ENCODE data around the gene GLRB. TPM values are rescaled to one million over a fixed set of nuclear protein-coding genes. Genes with fewer than 3 reads are reported as not detected.
"Not testable (repeated sequence)": the region's sequence is repeated elsewhere in the genome, so short reads cannot be mapped to it uniquely, and the experiment has no call there.

The GLRB gene
- total and polyA plus RNA-seq, 2 donors (not counting 1 experiment from before 2014, with no cell fraction given), result not detected

DNA sequence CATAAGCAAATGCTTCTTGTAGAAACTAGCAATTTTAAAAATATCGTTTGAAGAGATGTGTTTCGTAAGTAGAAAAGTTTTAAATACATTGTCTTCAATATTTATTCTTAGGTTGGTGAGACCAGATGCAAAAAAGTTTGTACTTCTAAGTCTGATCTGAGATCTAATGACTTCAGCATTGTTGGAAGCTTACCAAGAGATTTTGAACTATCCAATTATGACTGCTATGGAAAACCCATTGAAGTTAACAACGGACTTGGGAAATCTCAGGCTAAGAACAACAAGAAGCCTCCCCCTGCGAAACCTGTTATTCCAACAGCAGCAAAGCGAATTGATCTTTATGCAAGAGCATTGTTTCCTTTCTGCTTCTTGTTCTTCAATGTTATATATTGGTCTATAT, 94.4 kb downstream of the GLRB start:
- H3K36me3 ChIP-seq (replicated peaks in 1 of 2; ENCODE audit: control extremely low read depth in 1 of 2, control insufficient read depth in 1 of 2, extremely low read depth in 1 of 2, insufficient read depth in 2 of 2, low read length in 1 of 2), result no peaks in the 10 kb centered on the region
- intact Hi-C loops (cut with micrococcal nuclease), result no loop called here
- no peaks in the 10 kb centered on the region for H3K79me2 ChIP-seq (ENCODE audit: control insufficient read depth, insufficient read depth, low read length)
- H3K4me3 ChIP-seq (ENCODE audit: control extremely low read depth in 1 of 5, extremely low read depth in 1 of 5, insufficient read depth in 1 of 5, low read depth in 2 of 5, low read length in 4 of 5), result no peak overlapping the region
- H3K9ac ChIP-seq (ENCODE audit: low read length), result no peak overlapping the region
- no peak overlapping the region for H3K4me3 Mint-ChIP-seq
- TF ChIP-seq CTCF (IDR thresholded peaks at IDR 0.05), result no peak
- H3K9me3 Mint-ChIP-seq (ENCODE audit: insufficient read depth), result peaks cover 2% of the 10 kb centered on the region
- no peak overlapping the region for H3K27ac ChIP-seq (ENCODE audit: low read length in 2 of 2)
- no peaks in the 10 kb centered on the region for H3K9me3 ChIP-seq (ENCODE audit: control extremely low read depth in 1 of 3, control insufficient read depth in 2 of 3, insufficient read depth in 1 of 3, low read length in 2 of 3)
- H3K4me1 ChIP-seq (ENCODE audit: control insufficient read depth in 2 of 2, insufficient read depth in 2 of 2, low read length in 2 of 2), result no peaks in the 10 kb centered on the region
- no peaks in the 10 kb centered on the region for H3K27me3 ChIP-seq (replicated peaks in 1 of 4; ENCODE audit: control extremely low read depth in 1 of 4, control insufficient read depth in 3 of 4, insufficient read depth in 4 of 4, low read length in 3 of 4)
- WGBS (ENCODE audit: insufficient coverage), result no CpG with 5 or more reads among the region's 5 CpGs
- POLR2A ChIA-PET, result no interaction called here
- DNase-seq (no peak), ATAC-seq (ENCODE audit: low read depth) (no peak)
- no peaks in the 10 kb centered on the region for H3K27me3 Mint-ChIP-seq
- CTCF ChIA-PET, result no interaction called here
- no peak overlapping the region for H3K4me2 ChIP-seq (replicated peaks; ENCODE audit: low read depth, low read length, poor library complexity, severe bottlenecking)
- H4K20me1 ChIP-seq (ENCODE audit: control insufficient read depth, insufficient read depth, low read length, poor library complexity, severe bottlenecking), result no peaks in the 10 kb centered on the region
- no peak overlapping the region for H3K27ac Mint-ChIP-seq
- H3K4me1 Mint-ChIP-seq, result no peaks in the 10 kb centered on the region
- no peak overlapping the region for H2AFZ ChIP-seq (ENCODE audit: insufficient read depth, low read depth, low read length, poor library complexity, severe bottlenecking)

DNA sequence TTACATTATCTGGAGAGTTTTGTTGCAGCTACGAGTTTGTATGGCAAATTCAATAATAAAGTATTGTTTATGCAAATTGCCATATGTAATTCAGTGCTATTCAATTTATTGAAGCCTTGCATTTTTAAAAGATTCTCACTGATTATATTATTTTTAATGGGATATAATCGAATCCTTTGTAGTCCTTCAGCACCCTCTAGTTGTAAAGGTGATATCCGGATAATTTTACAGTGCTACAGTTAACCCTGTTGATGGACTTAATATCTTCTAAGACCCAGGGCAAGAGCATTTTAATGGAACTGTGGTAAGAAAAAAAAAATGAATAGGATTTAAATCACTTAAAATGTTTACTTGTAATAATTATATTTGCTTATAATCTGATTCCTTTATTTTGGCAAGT, 96.1 kb downstream of the GLRB start:
- Mint-ChIP-seq H3K27ac (no peak overlapping the region), H3K27me3 (no peaks in the 10 kb centered on the region), H3K4me1 (no peaks in the 10 kb centered on the region), H3K9me3 (ENCODE audit: insufficient read depth) (peaks cover 2% of the 10 kb centered on the region), H3K4me3 (no peak overlapping the region)
- Histone ChIP-seq H3K27me3 (replicated peaks in 1 of 4; ENCODE audit: control extremely low read depth in 1 of 4, control insufficient read depth in 3 of 4, insufficient read depth in 4 of 4, low read length in 3 of 4) (no peaks in the 10 kb centered on the region), H3K79me2 (ENCODE audit: control insufficient read depth, insufficient read depth, low read length) (no peaks in the 10 kb centered on the region), H3K36me3 (replicated peaks in 1 of 2; ENCODE audit: control extremely low read depth in 1 of 2, control insufficient read depth in 1 of 2, extremely low read depth in 1 of 2, insufficient read depth in 2 of 2, low read length in 1 of 2) (no peaks in the 10 kb centered on the region), H2AFZ (ENCODE audit: insufficient read depth, low read depth, low read length, poor library complexity, severe bottlenecking) (no peak overlapping the region), H3K9me3 (ENCODE audit: control extremely low read depth in 1 of 3, control insufficient read depth in 2 of 3, insufficient read depth in 1 of 3, low read length in 2 of 3) (no peaks in the 10 kb centered on the region), H4K20me1 (ENCODE audit: control insufficient read depth, insufficient read depth, low read length, poor library complexity, severe bottlenecking) (no peaks in the 10 kb centered on the region), H3K4me3 (ENCODE audit: control extremely low read depth in 1 of 5, extremely low read depth in 1 of 5, insufficient read depth in 1 of 5, low read depth in 2 of 5, low read length in 4 of 5) (no peak overlapping the region), H3K9ac (ENCODE audit: low read length) (no peak overlapping the region), H3K4me1 (ENCODE audit: control insufficient read depth in 2 of 2, insufficient read depth in 2 of 2, low read length in 2 of 2) (no peaks in the 10 kb centered on the region), H3K27ac (ENCODE audit: low read length in 2 of 2) (no peak overlapping the region), H3K4me2 (replicated peaks; ENCODE audit: low read depth, low read length, poor library complexity, severe bottlenecking) (no peak overlapping the region)
- WGBS (ENCODE audit: insufficient coverage), result no CpG with 5 or more reads among the region's 3 CpGs
- TF ChIP-seq EZH2 (IDR thresholded peaks at IDR 0.05; ENCODE audit: borderline replicate concordance, insufficient read depth, low read depth, low read length, poor library complexity, severe bottlenecking) (no peak), CTCF (IDR thresholded peaks at IDR 0.05) (no peak)
- ATAC-seq (ENCODE audit: low read depth) (no peak), DNase-seq (no peak)
- CTCF ChIA-PET, result no interaction called here
- intact Hi-C loops (cut with micrococcal nuclease), result no loop called here
- POLR2A ChIA-PET, result no interaction called here

DNA sequence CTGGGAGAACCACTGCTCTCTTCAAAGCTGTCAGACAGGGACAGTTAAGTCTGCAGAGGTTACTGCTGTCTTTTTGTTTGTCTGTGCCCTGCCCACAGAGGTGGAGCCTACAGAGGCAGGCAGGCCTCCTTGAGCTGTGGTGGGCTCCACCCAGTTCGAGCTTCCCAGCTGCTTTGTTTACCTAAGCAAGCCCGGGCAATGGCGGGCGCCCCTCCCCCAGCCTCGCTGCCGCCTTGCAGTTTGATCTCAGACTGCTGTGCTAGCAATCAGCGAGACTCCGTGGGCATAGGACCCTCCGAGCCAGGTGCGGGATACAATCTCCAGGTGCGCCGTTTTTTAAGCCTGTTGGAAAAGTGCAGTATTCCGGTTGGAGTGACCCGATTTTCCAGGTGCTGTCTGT, 104.3 kb downstream of the GLRB start:
- DNase-seq; H3K4me2 ChIP-seq (replicated peaks; ENCODE audit: low read depth, low read length, poor library complexity, severe bottlenecking); H3K9me3 ChIP-seq (ENCODE audit: control extremely low read depth in 1 of 3, control insufficient read depth in 2 of 3, insufficient read depth in 1 of 3, low read length in 2 of 3); H4K20me1 ChIP-seq (ENCODE audit: control insufficient read depth, insufficient read depth, low read length, poor library complexity, severe bottlenecking); H3K27ac Mint-ChIP-seq; H2AFZ ChIP-seq (ENCODE audit: insufficient read depth, low read depth, low read length, poor library complexity, severe bottlenecking); H3K4me1 Mint-ChIP-seq; H3K4me1 ChIP-seq (ENCODE audit: control insufficient read depth in 2 of 2, insufficient read depth in 2 of 2, low read length in 2 of 2); intact Hi-C loops (cut with micrococcal nuclease); H3K36me3 ChIP-seq (replicated peaks in 1 of 2; ENCODE audit: control extremely low read depth in 1 of 2, control insufficient read depth in 1 of 2, extremely low read depth in 1 of 2, insufficient read depth in 2 of 2, low read length in 1 of 2); H3K4me3 Mint-ChIP-seq; H3K9ac ChIP-seq (ENCODE audit: low read length); H3K9me3 Mint-ChIP-seq (ENCODE audit: insufficient read depth); H3K27ac ChIP-seq (ENCODE audit: low read length in 2 of 2); H3K27me3 ChIP-seq (replicated peaks in 1 of 4; ENCODE audit: control extremely low read depth in 1 of 4, control insufficient read depth in 3 of 4, insufficient read depth in 4 of 4, low read length in 3 of 4); POLR2A ChIA-PET; CTCF ChIA-PET; ATAC-seq (ENCODE audit: low read depth); H3K27me3 Mint-ChIP-seq; H3K79me2 ChIP-seq (ENCODE audit: control insufficient read depth, insufficient read depth, low read length); H3K4me3 ChIP-seq (ENCODE audit: control extremely low read depth in 1 of 5, extremely low read depth in 1 of 5, insufficient read depth in 1 of 5, low read depth in 2 of 5, low read length in 4 of 5): not testable (repeated sequence)
- 94% methylated on average over 6 of the region's 14 CpGs for WGBS (ENCODE audit: insufficient coverage)
